DMS79 (cell line): ENCODE data around the gene HLA-DQB2.
A peak's percentile ranks its signal among the peaks of the same experiment; 100 is the strongest.
"Not testable (repeated sequence)": the region's sequence is repeated elsewhere in the genome, so short reads cannot be mapped to it uniquely, and the experiment has no call there.

Source experiments
- DNase-seq: peaks from one replicate; lab custom pipeline; 2025; lab: John Stamatoyannopoulos, UW

The HLA-DQB2 gene

GRCh38 chr6:32763421-32763820 is at the start of gene HLA-DQB2:
Gene HLA-DQB2, minus strand, starts transcription at chr6:32763532. Its CDS starts 62 bp downstream, at chr6:32763470.
- DNase-seq: no peak

- no peak for DNase-seq
Measured at GRCh38 chr6:32809171-32809570, 45.8 kb upstream of the HLA-DQB2 start.

GRCh38 chr6:32807020-32807580 is 43.8 kb upstream of the HLA-DQB2 start:
- no peak for DNase-seq

- DNase-seq: not testable (repeated sequence)
Measured at GRCh38 chr6:32805404-32805803, 42.1 kb upstream of the HLA-DQB2 start.

- DNase-seq: no peak
Measured at GRCh38 chr6:32803416-32803815, 40.1 kb upstream of the HLA-DQB2 start.

GRCh38 chr6:32799740-32800139 is 36.4 kb upstream of the HLA-DQB2 start:
- no peak for DNase-seq

GRCh38 chr6:32799168-32799567 is 35.8 kb upstream of the HLA-DQB2 start:
- DNase-seq: no peak

- DNase-seq: peak; percentile 33
Measured at GRCh38 chr6:32796848-32797776, 33.8 kb upstream of the HLA-DQB2 start.

GRCh38 chr6:32794510-32794909 is 31.2 kb upstream of the HLA-DQB2 start:
- no peak for DNase-seq

GRCh38 chr6:32792901-32793435 is 29.6 kb upstream of the HLA-DQB2 start:
- DNase-seq: no peak

GRCh38 chr6:32790306-32790705 is 27.0 kb upstream of the HLA-DQB2 start:
- no peak for DNase-seq

- DNase-seq: peak; percentile 91
Measured at GRCh38 chr6:32785781-32786533, 22.6 kb upstream of the HLA-DQB2 start.

- not testable (repeated sequence) for DNase-seq
Measured at GRCh38 chr6:32782923-32783322, 19.6 kb upstream of the HLA-DQB2 start.

GRCh38 chr6:32779036-32779435 is 15.7 kb upstream of the HLA-DQB2 start:
- no peak for DNase-seq

- DNase-seq: no peak
Measured at GRCh38 chr6:32775071-32775470, 11.7 kb upstream of the HLA-DQB2 start.

- DNase-seq: no peak
Measured at GRCh38 chr6:32774426-32774825, 11.1 kb upstream of the HLA-DQB2 start.

GRCh38 chr6:32772656-32773055 is 9.3 kb upstream of the HLA-DQB2 start:
- DNase-seq: no peak

GRCh38 chr6:32764048-32764447 is 716 bp upstream of the HLA-DQB2 start:
- peak; percentile 88 for DNase-seq

GRCh38 chr6:32761548-32761947 is 1.8 kb downstream of the HLA-DQB2 start:
- no peak for DNase-seq

GRCh38 chr6:32761072-32761471 is 2.3 kb downstream of the HLA-DQB2 start:
- no peak for DNase-seq

GRCh38 chr6:32759669-32760068 is 3.7 kb downstream of the HLA-DQB2 start:
- no peak for DNase-seq

GRCh38 chr6:32752580-32752979 is 10.8 kb downstream of the HLA-DQB2 start:
- DNase-seq: no peak
